GM23338 (cell line): ENCODE results near the gene ISL2.

Experiments used
- EZH2 ChIP-seq: fragments of 200-600 bp; sonication (generic); IDR thresholded peaks from one replicate; pipeline ENCODE4 v1.8.0; 2017; ENCODE audit warnings: antibody characterized with exemption, mild to moderate bottlenecking, low read depth; ENCODE audit not compliant: unreplicated experiment
- EZH2phosphoT487 ChIP-seq: fragments of 200-600 bp; sonication (generic); IDR thresholded peaks from one replicate; pipeline ENCODE4 v1.8.1; 2018; ENCODE audit warnings: antibody characterized with exemption; ENCODE audit not compliant: unreplicated experiment
- POLR2AphosphoS5 ChIP-seq: IDR thresholded peaks from 2 replicates; pipeline ENCODE4 v1.6.1; 2016; ENCODE audit warnings: antibody characterized with exemption, low read depth
- REST ChIP-seq: IDR thresholded peaks from one replicate; pipeline ENCODE4 v1.6.1; 2018; ENCODE audit warnings: antibody characterized with exemption; ENCODE audit not compliant: unreplicated experiment
- TF ChIP-seq, protein P1 (sequence below), 2 experiments: fragments of 200-600 bp in 1 of 2; sonication (generic) in 1 of 2; conservative IDR thresholded peaks; 2 replicates each; pipeline versions ENCODE4 v1.5.1 to v1.6.1; 2016 to 2017; ENCODE audit warnings: antibody characterized with exemption in 2 of 2, low read depth in 2 of 2, mild to moderate bottlenecking in 2 of 2, moderate library complexity in 1 of 2

GRCh38 chr15:76337059-76337695 is 604 bp downstream of the ISL2 start:
- peak; percentile 82 for TF ChIP-seq EZH2
- TF ChIP-seq EZH2phosphoT487 = no peak
- no peak for TF ChIP-seq POLR2AphosphoS5
- TF ChIP-seq, protein P1, sequence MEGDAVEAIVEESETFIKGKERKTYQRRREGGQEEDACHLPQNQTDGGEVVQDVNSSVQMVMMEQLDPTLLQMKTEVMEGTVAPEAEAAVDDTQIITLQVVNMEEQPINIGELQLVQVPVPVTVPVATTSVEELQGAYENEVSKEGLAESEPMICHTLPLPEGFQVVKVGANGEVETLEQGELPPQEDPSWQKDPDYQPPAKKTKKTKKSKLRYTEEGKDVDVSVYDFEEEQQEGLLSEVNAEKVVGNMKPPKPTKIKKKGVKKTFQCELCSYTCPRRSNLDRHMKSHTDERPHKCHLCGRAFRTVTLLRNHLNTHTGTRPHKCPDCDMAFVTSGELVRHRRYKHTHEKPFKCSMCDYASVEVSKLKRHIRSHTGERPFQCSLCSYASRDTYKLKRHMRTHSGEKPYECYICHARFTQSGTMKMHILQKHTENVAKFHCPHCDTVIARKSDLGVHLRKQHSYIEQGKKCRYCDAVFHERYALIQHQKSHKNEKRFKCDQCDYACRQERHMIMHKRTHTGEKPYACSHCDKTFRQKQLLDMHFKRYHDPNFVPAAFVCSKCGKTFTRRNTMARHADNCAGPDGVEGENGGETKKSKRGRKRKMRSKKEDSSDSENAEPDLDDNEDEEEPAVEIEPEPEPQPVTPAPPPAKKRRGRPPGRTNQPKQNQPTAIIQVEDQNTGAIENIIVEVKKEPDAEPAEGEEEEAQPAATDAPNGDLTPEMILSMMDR (conservative IDR thresholded peaks at IDR 0.05; ENCODE audit: low read depth in 2 of 2) = no peak
- TF ChIP-seq REST = no peak
